SHP77 treated with DMSO at 0.1 percent for 48 hours (cell line): Measurements from ENCODE around the gene RASA2.
A peak's percentile ranks its signal among the peaks of the same experiment; 100 is the strongest.
"Not testable (repeated sequence)": the region's sequence is repeated elsewhere in the genome, so short reads cannot be mapped to it uniquely, and the experiment has no call there.

Experiments used
- DNase-seq: peaks from one replicate; lab custom pipeline; 2025; lab: John Stamatoyannopoulos, UW

RASA2 gene

DNA sequence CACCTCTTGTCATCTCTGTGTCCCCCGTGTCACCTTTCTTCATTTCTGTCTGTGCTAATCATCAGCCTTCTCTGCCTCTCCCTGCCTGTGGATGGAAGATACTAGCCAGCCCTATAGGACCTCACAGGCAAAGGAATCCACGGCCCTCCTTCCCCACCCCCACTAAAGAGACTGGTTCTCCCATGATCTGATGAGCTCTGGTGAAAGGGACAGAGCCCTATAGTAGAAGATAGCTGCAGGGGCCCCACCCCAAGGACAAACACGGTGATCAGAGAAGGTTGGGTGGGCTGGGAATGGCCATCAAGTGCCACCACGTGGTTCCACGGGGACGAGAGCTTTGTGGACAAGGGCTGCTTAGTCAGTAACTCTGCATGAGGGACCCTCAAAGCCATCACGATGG, 27.8 kb upstream of the RASA2 start:
- DNase-seq: no peak

DNA sequence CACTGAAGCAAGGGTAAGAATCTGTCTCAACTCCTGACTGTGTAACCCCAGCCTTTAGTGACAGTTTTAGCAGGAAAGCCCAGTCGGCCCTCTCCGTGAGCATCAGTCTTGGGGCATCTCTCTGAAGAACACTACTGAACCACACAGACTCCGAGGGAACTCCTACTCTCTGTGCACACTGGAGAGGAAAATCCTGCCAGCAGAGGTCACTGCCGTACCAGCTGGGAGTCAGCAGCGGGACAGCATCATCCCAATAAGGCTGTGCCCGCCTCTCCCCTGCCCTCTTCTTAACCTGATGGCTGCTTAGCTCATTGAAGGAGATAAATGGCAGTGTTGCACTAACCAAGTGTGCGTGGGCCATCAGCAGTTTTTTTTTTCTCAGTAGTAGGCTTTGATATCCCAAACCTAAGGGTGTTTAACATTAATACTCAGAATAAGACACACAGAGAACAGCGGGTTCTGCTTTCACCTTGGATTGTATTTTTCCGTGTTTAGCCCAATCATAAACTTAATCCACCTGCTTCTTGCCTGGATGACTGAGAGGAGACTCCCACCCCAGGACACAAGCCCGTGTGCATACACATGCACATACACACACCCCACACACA, 26.6 kb upstream of the RASA2 start:
- peak; percentile 70 for DNase-seq

DNA sequence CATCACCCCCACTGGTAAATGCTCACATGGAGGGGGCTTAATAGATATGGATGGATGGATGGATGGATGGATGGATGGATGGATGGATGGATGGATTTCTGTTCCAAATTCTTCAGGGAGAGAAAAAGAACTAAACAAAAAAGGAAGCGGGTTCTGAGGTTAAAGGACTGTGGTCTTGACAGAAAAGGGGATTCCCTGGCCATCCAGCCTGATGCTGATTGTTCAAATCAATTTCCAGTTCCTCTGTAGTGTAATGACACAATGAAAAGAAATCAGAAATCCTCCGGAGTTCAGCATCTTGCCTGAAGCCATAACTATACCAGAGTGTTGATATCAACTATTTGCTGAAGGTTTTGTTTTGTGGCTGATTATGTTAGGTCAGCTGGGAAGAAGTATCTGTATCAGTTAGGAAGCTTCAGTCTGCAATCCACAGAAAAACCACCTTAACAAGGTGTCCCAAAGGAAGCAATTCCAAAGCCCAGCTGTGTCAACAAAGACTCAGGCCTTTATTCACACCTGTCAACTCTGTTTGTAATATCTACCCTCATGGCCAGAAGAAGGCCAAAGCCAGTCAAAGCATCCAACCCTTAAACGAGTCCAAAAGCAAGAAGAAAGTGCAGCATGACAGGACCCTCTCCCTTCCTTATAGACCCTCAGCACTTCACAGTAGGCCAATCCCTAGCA, 24.5 kb upstream of the RASA2 start:
- DNase-seq: peak; percentile 59

DNA sequence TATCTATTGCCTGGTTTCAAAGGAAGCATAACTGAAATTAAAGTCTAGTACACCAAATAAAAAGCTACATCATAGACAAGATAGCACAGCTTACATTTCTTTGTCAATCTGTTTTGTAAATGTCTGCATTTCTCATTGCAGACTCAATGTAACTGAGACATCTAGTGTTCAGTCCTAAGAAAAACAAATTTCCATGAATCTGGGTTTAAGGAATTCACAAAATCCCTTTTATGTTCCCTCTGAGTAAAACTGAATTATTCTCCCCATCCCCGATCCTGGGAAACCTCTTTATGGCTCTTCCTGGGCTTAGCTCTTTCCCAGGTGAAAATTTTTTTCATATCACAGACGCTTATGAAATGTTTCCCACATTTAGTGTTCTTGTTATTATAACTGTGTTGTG, 21.6 kb upstream of the RASA2 start:
- DNase-seq: no peak

DNA sequence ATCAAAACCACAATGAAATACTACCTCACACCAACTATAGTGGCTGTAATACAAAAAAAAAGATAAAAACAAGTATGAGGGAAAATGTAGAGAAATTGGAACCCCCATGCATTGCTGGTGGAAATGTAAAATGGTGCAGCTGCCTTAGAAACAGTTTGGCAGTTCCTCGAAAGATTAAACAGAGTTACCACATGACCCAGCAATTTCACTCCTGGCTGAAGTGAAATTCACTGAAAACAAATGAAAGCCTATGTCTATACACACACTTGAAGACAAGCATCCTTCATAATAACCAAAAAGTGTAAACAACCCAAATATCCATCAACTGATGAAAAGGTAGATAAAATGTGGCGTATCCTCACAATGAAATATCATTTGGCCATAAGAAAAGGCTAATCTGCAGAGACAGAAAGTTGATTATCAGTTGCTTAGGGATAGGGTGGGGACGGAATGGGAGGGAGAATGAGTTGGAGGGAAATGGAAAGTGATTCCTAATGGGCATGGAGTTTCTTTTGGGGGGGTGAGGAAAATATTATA, 20.1 kb upstream of the RASA2 start:
- no peak for DNase-seq

DNA sequence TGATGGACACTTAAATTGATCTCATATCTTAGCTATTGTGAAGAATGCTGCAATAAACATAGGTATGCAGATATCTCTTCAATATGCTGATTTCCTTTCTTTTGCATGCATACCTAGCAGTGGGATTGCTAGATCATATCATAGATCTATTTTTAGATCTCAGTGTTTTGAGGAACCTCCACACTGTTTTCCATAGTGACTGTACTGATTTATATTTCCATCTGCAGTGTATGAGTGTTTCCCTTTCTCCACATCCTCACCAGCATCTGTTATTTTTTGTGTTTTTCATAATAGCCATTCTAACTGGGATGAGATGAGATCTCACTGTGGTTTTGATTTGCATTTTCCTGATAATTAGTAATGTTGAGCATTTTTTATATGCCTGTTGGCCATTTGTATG, 17.1 kb upstream of the RASA2 start:
- DNase-seq: no peak

DNA sequence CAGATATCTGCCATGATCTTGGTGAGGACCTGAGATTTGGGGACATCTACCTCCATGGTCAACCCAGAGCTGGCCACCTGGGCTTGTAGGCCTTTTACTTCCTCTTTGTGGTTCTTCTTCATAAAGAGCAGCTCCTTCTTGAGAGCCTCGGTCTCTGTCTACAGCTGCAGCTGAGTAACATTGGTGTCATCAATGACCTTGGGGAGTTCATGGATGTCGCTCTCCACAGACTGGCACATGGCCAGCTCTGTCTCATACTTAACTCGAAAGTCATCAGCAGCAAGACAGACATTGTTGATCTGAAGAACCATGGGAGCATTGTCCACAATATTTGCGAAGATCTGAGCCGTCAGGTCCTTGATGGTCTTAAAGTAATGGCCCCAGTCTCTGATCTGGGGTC, 15.7 kb upstream of the RASA2 start:
- DNase-seq: no peak

DNA sequence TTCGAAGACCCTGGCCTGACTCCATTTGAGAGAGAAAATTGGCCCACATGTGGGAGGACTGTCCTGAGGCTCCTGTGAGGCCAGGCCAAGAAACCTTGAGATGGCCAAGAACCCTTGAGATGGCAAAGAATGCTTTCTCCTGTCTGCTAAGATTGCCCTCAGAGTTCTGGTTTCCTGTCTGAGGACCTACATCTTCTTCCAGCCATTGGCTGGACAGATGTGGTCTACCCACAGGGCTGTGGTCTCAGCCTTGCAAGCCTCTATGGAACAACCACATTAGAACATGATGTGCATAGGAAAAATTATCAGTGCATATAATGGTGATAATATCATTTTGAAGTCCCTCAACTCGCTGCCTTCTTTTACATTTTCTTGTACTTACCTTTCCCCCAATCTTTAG, 10.8 kb upstream of the RASA2 start:
- DNase-seq: no peak

DNA sequence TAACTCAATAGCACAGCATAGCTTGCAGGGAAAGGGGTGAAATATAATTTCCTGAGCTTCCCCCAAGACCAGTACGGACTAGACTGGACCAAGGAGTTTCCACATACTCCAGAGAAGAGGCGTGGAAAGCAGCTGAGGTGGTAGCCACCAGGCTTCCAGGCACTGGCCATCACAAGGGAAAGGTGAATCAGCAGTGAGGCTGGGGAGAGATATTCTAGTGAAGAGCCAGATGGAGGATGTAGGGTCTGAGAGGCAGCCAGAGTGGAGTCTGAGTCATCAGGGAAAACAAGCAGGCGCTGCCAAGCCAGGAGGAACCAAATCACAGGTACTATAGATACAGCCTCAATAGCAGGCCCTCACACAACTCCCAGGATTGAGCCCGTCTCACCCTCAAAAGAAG, 9.6 kb upstream of the RASA2 start:
- DNase-seq: no peak

DNA sequence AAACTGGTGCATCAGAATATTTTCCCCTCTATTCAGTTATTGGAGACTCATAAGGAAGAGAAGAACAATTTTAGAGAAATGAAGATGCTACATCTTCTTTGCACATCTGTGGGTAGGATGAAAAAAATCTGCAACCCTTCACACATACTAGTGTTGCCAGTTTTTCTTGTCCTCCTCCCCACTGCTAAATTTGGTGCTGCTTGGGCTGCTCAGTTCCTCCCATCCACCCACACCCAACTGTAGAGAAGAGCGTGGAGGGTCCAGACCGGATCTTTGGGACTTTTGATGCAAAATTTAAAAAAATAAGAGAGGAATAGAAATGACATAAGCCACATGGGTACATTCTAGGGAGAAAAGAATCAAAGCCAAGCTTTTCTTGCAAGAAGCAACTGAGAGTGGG, 8.7 kb upstream of the RASA2 start:
- DNase-seq: no peak

DNA sequence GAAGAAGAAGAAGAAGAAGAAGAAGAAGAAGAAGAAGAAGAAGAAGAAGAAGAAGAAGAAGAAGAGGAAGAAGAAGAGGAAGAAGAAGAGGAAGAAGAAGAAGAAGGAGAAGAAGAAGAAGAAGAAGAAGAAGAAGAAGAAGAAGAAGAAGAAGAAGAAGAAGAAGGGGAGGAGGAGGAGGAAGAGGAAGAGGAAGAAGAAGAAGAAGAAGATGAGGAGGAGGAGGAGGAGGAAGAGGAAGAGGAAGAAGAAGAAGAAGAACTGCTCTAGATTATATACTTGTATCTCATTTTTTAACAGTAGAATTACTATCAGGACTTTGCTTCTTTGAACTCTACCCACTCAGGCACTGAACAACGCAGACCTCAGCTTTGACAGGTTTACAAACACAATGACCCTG, 8.0 kb upstream of the RASA2 start:
- DNase-seq: not testable (repeated sequence)

DNA sequence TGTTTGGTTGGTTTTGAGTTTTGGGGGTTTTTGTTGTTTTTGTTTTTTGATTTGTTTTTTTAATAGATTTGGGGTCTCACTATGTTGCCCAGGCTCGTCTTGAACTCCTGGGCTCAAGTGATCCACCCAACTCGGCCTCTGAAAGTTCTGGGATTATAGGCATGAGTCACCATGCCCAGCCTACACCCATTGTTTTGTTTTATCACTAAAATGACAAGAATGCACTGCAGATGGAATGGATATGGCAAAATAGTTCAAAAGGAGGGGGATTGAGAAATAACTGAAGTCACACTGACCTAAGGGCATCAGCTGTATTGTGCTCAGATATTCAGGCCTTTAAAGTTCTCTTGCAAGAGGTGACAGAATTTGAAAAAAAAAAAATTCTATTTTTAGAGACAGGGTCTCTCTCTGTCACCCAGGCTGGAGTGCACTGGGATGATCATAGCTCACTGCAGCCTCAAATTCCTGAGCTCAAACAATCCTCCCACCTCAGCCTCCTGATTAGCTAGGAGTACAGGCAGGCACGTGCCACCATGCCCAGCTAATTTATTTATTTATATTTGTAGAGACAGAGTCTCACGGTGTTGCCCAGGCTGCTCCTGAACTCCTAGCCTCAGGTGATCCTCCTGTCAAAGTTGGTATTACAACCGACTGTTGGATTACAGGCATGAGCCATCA, 4.4 kb upstream of the RASA2 start:
- DNase-seq: no peak

DNA sequence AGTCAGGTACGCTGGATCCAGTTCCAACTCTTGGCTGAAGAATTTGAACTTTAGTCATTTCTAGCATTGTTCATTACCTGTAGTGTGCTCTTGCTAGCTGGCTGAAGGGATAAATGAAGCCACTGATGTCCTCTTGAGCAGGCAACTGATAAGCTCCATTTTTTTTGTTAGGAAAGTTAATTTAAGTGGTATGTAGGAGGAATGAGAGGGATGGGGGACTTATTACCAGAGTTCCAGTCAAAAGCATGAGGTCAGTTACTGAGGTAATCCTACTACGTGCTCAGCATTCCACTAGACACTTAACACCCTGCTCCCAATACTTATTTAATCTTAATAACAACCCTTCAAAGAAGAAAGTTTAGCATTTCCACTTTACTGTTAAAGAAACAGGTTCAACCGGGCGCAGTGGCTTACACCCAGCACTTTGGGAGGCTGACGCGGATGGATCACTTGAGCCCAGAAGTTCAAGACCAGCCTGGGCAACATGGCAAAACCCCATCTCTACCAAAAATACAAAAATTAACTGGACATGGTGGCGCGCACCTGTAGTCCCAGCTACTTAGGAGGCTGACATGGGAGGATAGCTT, 2.0 kb upstream of the RASA2 start:
- no peak for DNase-seq

DNA sequence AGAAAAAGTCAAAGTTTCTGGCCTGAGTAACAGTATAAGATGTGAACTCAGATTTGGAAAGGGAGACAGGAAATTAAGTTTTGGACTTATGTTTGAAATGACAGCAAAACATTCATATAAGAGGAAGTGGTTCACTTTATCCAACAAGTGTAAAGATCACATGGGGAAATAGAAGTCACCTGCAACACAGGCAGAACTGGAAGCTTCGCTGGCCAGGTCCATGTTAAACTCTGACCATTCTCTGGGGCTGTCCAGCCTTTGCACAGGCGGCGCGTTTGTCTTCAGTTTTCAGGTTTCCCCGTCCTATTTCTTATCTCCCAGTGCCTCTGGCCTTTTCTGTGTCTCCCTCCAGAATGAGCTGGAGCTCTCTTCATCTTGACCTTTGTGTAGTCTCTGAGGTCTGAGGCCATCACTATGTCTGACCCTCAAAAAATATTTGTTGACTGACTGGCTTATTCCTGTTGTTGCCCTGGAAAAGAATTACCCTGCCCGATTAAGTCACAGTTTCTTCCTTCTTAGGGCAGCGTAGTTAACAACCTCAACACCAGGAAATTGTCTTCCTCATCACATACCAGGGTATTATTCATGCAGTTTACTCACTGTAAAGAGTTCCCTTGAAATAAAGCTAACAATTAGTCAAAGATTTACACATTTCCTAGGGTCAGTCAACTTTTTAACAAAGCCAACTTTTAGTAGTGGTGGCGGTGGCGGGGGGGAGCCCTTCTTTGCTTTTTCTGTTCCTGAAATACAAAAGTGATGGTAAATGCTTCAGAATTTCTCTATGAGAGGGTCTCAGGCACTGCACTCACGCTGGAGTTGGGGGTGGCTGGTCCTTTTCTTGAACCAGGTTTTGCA, 959 bp upstream of the RASA2 start:
- no peak for DNase-seq

DNA sequence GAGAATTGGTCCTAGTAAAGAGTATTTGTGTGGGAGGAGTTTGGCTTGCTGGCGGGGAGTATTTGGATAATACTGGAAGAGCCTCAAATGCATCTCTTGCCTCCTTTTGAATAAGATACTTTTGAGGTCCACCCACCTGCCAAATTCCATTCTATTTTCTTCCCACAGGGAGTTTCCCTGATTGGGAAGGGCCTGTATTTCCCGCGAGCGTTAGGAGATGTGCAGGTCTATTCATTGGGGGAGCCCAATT, 406 bp upstream of the RASA2 start:
- no peak for DNase-seq

DNA sequence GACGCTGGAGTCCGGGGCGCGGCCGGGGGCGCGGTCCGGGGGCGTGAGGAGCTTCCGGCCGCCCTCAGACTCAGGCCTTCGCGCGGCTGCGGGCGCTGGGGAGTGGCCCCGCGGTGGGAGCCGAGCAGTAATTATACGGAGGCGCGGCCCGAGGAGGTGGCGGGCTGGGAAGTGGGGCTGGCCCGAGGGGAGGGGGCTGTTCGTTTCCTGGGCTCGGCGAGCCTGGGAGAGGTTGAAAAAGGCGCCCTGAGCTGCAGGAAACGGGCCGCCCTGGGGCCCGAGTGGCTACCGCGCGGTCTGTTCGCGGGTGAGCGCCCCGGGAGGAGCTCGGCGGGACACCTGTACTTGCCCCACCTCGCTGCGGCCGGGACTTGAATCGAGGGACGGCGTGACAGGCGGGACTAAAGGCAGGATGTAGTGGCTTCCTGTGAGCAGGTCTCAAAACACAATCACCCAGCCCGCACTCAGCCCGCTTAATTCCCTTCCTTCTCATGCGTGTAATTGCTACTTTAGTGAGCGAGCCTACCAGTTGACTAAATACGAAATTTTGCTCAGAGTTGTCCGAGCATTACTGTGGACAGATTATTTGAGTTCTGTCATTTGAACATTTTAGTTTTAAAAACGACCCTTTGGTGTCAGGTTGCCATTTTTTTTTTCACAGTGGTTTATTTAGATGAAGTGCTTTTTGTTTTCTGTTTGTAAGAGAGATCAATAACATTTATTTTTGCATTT, 860 bp downstream of the RASA2 start:
- peak; percentile 49 for DNase-seq

DNA sequence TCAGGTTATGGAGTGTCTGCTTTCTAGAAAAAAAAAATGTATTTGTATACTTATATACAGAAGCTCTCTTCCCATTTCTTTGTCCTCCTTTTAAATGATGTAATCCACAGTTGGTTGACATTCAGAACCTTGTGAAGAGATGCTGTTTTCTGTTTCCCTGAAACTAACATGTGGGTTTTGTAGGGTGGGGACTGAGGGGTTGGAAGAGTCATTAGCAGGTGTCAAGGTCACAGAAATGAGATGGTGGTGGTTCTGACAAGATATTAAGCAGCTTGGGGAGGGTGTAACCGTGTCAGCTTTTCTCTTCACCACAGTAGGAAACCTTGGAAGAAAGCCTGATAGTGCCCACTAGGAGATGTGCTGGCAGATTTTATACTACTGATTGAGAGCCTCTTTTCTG, 2.4 kb downstream of the RASA2 start:
- DNase-seq: no peak

DNA sequence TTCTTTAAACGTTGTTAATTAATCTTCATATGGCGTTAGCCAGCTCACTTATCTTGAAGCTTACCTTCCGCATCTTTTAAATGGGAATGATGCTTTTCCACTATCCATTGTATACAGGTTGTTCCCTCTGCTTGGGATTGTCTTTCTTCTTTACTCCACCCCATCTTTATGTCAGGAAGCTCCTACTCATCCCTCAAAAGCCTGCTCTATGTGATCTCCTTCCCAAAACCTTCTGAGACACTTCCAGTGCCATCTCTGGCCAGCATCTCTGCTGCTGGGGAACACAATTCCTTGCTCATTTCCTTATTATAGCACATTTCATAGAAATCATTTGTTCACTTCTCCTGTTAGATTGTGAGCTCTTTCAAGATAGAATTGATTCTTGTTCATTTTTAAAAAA, 4.3 kb downstream of the RASA2 start:
- no peak for DNase-seq

DNA sequence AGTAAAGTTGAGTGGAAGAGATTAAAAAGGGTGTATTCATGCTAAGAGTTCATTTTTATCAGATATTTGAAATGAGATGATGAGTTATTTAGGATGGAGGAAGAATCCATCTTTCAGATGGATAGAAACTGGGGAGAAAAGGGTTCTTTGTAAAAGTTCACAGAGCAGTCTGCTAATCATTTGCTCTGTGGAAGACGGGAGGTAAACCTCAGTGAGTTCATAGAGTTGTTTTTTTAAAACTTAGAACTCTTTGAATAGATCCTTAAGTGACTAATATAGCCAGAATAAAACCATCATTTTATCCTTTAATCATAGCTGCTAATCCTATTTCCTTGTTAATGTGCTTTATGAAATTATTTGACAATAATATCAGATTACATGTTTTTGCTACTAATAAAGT, 5.1 kb downstream of the RASA2 start:
- DNase-seq: no peak

DNA sequence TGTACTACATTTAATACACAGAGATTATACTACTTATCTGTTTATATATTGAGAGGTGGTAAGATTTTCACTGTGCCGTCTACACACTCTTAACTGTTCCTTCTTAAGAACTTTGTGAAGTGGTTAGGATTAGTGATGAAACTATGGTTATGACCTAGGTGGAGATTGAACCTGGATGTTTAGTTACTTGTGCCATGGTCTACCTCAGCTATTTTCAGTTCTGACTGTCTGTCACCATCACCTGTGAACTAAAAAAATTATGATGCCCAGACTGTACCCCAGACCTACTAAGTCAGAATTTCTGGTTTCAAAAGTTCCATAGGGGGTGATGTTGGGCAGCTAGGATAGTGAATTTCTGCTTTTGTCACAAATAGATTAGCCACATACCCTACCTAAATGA, 6.4 kb downstream of the RASA2 start:
- no peak for DNase-seq

DNA sequence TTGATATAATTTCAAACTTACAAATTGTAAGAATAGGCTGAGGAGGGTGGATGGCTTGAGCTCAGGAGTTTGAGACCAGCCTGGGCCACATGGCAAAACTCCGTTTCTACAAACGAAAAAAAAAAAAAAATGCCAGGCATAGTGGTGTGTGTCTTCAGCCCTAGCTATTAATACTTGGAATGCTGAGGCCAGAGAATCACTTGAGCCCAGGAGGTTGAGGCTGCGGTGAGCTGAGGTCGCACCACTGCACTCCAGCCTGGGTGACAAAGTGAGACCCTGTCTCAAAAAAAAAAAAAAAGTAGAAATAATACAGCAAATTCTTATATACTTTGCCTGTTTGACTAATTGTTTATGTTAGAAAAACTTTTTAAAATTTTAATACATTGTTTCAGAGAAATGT, 10.8 kb downstream of the RASA2 start:
- DNase-seq: not testable (repeated sequence)
